ENCODE data around the gene DAP3.
"Not testable (repeated sequence)": the region's sequence is repeated elsewhere in the genome, so short reads cannot be mapped to it uniquely, and the experiment has no call there.

The DAP3 gene

DNA sequence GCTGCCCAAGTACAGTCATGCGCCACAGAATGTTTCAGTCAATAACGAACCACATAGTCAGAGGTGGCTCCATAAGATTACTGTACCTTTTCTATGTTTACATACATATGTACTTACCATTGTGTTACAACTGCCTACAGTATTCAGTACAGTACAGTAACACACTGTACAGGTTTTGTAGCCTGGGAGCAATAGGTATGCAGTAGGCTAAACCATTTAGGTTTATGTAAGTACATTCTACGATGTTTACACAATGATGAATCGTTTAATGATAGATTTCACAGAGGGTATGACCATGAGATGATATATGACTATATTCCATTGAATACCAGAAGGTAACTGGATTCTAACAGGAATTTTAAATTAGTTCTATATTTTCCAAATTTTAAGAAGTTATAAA, 10.9 kb upstream of the DAP3 start:
- Histone ChIP-seq H3K4me3 (ENCODE audit: low read depth, low read length, poor library complexity, severe bottlenecking) (no peak overlapping the region), H2AFZ (ENCODE audit: low read length) (no peak overlapping the region), H3K9me3 (ENCODE audit: low read length) (no peaks in the 10 kb centered on the region), H3K9me2 (ENCODE audit: low read depth, low read length) (no peaks in the 10 kb centered on the region), H3K27me3 (ENCODE audit: insufficient read depth, low read length) (no peaks in the 10 kb centered on the region), H3K36me3 (ENCODE audit: insufficient read depth, low read length) (peaks cover 68% of the 10 kb centered on the region), H4K20me1 (ENCODE audit: insufficient read depth, low read length) (no peaks in the 10 kb centered on the region), H3K9ac (ENCODE audit: low read length) (no peak overlapping the region), H3K4me1 (ENCODE audit: insufficient read depth, low read length, severe bottlenecking) (no peaks in the 10 kb centered on the region), H3F3A (ENCODE audit: insufficient read depth, low read length) (0 out of 2 replicates have a peak, but pooled peaks cover 2% of the 10 kb centered on the region), H3K4me2 (ENCODE audit: low read length) (no peak overlapping the region), H3K27ac (ENCODE audit: low read depth, low read length, poor library complexity, severe bottlenecking) (no peak overlapping the region), H3K79me2 (ENCODE audit: insufficient read depth, low read length) (peaks cover 19% of the 10 kb centered on the region)
- TF ChIP-seq EZH2 (IDR thresholded peaks at IDR 0.05; ENCODE audit: borderline replicate concordance, low read length) = no peak
- TF ChIP-seq, protein P1, sequence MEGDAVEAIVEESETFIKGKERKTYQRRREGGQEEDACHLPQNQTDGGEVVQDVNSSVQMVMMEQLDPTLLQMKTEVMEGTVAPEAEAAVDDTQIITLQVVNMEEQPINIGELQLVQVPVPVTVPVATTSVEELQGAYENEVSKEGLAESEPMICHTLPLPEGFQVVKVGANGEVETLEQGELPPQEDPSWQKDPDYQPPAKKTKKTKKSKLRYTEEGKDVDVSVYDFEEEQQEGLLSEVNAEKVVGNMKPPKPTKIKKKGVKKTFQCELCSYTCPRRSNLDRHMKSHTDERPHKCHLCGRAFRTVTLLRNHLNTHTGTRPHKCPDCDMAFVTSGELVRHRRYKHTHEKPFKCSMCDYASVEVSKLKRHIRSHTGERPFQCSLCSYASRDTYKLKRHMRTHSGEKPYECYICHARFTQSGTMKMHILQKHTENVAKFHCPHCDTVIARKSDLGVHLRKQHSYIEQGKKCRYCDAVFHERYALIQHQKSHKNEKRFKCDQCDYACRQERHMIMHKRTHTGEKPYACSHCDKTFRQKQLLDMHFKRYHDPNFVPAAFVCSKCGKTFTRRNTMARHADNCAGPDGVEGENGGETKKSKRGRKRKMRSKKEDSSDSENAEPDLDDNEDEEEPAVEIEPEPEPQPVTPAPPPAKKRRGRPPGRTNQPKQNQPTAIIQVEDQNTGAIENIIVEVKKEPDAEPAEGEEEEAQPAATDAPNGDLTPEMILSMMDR (IDR thresholded peaks at IDR 0.05; ENCODE audit: low read length) = no peak

DNA sequence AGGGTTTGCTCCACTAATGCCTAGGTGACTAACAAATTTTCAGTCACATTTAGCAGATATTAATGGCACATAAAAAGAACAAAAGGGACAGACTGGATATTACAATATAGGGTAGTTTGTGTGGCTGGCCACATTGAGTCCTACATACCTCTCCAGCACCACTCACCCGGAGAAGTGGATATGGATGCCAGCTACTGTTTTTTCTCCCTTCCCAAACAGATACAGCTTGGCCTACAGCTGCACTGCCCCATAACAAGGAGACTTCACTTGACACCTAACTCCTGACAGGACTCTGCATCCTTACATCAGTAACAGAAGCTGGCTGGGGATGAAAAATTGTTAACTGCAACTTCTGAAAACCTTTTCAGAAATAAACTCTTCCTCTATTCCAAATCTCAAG, 9.9 kb upstream of the DAP3 start:
- H2AFZ ChIP-seq (ENCODE audit: low read length); H3K27me3 ChIP-seq (ENCODE audit: insufficient read depth, low read length); H3K9me3 ChIP-seq (ENCODE audit: low read length); H3K4me2 ChIP-seq (ENCODE audit: low read length); H3K9me2 ChIP-seq (ENCODE audit: low read depth, low read length); H4K20me1 ChIP-seq (ENCODE audit: insufficient read depth, low read length); H3F3A ChIP-seq (ENCODE audit: insufficient read depth, low read length); H3K4me1 ChIP-seq (ENCODE audit: insufficient read depth, low read length, severe bottlenecking); H3K27ac ChIP-seq (ENCODE audit: low read depth, low read length, poor library complexity, severe bottlenecking); H3K4me3 ChIP-seq (ENCODE audit: low read depth, low read length, poor library complexity, severe bottlenecking); H3K9ac ChIP-seq (ENCODE audit: low read length): not testable (repeated sequence)
- peaks cover 29% of the 10 kb centered on the region for H3K79me2 ChIP-seq (ENCODE audit: insufficient read depth, low read length)
- H3K36me3 ChIP-seq (ENCODE audit: insufficient read depth, low read length) = peaks cover 62% of the 10 kb centered on the region

DNA sequence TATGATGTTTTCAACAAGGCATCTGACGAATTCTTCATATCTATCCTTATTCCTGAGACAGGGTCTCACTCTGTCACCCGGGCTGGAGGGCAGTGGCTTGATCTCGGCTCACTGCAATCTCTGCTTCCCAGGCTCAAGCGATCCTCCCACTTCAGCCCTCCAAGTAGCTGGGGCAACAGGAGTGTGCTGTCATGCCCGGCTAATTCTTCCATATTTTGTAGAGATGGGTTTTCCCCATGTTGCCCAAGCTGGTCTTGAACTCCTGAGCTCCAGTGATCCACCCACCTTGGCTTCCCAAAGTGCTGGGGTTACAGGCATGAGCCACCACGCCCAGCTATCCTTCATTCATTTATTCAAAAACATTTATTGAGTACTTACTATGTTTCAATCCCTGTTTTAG, 8.4 kb upstream of the DAP3 start:
- Histone ChIP-seq H3K4me1 (ENCODE audit: insufficient read depth, low read length, severe bottlenecking) (peaks cover 13% of the 10 kb centered on the region), H3K4me2 (ENCODE audit: low read length) (no peak overlapping the region), H3K9ac (ENCODE audit: low read length) (no peak overlapping the region), H3F3A (ENCODE audit: insufficient read depth, low read length) (0 out of 2 replicates have a peak, but pooled peaks cover 2% of the 10 kb centered on the region), H3K27me3 (ENCODE audit: insufficient read depth, low read length) (no peaks in the 10 kb centered on the region), H3K27ac (ENCODE audit: low read depth, low read length, poor library complexity, severe bottlenecking) (no peak overlapping the region), H3K9me2 (ENCODE audit: low read depth, low read length) (no peaks in the 10 kb centered on the region), H2AFZ (ENCODE audit: low read length) (no peak overlapping the region), H3K79me2 (ENCODE audit: insufficient read depth, low read length) (peaks cover 44% of the 10 kb centered on the region), H3K36me3 (ENCODE audit: insufficient read depth, low read length) (peaks cover 50% of the 10 kb centered on the region), H4K20me1 (ENCODE audit: insufficient read depth, low read length) (no peaks in the 10 kb centered on the region), H3K9me3 (ENCODE audit: low read length) (no peaks in the 10 kb centered on the region), H3K4me3 (ENCODE audit: low read depth, low read length, poor library complexity, severe bottlenecking) (no peak overlapping the region)
- TF ChIP-seq EZH2 (IDR thresholded peaks at IDR 0.05; ENCODE audit: borderline replicate concordance, low read length) = no peak
- TF ChIP-seq, protein P1 (IDR thresholded peaks at IDR 0.05; ENCODE audit: low read length) = no peak

DNA sequence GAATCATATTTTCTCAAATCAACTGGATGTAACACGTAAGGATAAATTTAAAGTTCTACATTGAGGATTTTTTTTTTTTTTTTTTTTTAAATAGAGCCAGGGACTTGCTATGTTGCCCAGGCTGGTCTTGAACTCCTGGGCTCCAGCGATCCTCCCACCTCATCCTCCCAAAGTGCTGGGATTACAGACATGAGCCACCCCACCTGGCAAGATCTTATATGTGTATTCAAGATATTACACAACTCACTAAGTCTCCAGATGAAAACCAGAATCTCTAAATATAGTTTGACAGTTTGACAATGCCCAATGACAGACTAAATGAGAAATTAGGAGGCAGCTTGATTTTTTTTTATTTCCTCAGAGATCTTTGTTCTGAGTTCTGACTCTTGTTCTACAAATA, 7.1 kb upstream of the DAP3 start:
- Histone ChIP-seq H3K9me2 (ENCODE audit: low read depth, low read length) (no peaks in the 10 kb centered on the region), H3K79me2 (ENCODE audit: insufficient read depth, low read length) (peaks cover 56% of the 10 kb centered on the region), H4K20me1 (ENCODE audit: insufficient read depth, low read length) (no peaks in the 10 kb centered on the region), H2AFZ (ENCODE audit: low read length) (no peak overlapping the region), H3K9me3 (ENCODE audit: low read length) (no peaks in the 10 kb centered on the region), H3K4me3 (ENCODE audit: low read depth, low read length, poor library complexity, severe bottlenecking) (no peak overlapping the region), H3F3A (ENCODE audit: insufficient read depth, low read length) (0 out of 2 replicates have a peak, but pooled peaks cover 2% of the 10 kb centered on the region), H3K4me2 (ENCODE audit: low read length) (no peak overlapping the region), H3K9ac (ENCODE audit: low read length) (no peak overlapping the region), H3K27me3 (ENCODE audit: insufficient read depth, low read length) (no peaks in the 10 kb centered on the region), H3K27ac (ENCODE audit: low read depth, low read length, poor library complexity, severe bottlenecking) (no peak overlapping the region), H3K4me1 (ENCODE audit: insufficient read depth, low read length, severe bottlenecking) (peaks cover 25% of the 10 kb centered on the region), H3K36me3 (ENCODE audit: insufficient read depth, low read length) (peaks cover 38% of the 10 kb centered on the region)
- TF ChIP-seq EZH2 (IDR thresholded peaks at IDR 0.05; ENCODE audit: borderline replicate concordance, low read length) = no peak
- TF ChIP-seq, protein P1 (IDR thresholded peaks at IDR 0.05; ENCODE audit: low read length) = no peak

DNA sequence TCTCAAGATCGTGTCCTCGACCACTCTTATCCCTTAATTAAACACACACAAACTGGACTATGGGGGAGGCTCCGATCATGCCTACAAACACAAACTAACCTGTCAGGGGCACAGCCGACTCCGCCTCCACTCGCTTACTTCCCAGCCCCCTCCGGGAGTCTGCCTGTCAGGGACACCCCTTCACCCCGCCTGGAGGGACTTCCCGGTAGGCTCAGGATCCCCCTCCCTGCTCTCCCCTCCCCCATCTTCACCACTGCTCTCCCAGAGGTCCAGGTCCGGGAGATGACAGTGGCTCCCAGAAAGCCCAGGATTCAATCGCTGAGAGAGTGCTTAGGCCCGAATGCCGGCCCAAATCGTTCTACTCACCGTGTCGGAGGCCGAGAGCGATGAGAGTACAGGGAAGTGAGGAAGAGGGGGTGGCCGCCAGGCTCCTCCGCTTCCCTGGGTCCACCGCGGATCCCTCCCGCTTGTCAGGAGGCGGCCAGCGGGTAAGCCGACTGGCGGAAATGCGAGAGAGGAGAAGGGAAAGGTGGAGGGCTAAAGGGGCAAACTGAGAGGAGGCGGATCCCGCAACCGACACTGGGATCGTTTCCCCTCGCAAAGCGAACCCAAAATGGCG, 1.1 kb upstream of the DAP3 start:
- Histone ChIP-seq H3K79me2 (ENCODE audit: insufficient read depth, low read length) (peaks cover 86% of the 10 kb centered on the region), H3K9ac (ENCODE audit: low read length) (peak overlapping the region; percentile 99), H3K27ac (ENCODE audit: low read depth, low read length, poor library complexity, severe bottlenecking) (peak overlapping the region; percentile 83), H3K36me3 (ENCODE audit: insufficient read depth, low read length) (peaks cover 35% of the 10 kb centered on the region), H3K9me3 (ENCODE audit: low read length) (peaks cover 12% of the 10 kb centered on the region), H3K4me3 (ENCODE audit: low read depth, low read length, poor library complexity, severe bottlenecking) (peak overlapping the region; percentile 98), H3K4me2 (ENCODE audit: low read length) (peak overlapping the region; percentile 85), H3K4me1 (ENCODE audit: insufficient read depth, low read length, severe bottlenecking) (peaks cover 36% of the 10 kb centered on the region)
- not testable (repeated sequence) for H3K9me2 ChIP-seq (ENCODE audit: low read depth, low read length); H3F3A ChIP-seq (ENCODE audit: insufficient read depth, low read length); H4K20me1 ChIP-seq (ENCODE audit: insufficient read depth, low read length); H3K27me3 ChIP-seq (ENCODE audit: insufficient read depth, low read length); H2AFZ ChIP-seq (ENCODE audit: low read length)
